GM21447 (cell line): ENCODE results near the gene SDHAF4.
"Not testable (repeated sequence)": the region's sequence is repeated elsewhere in the genome, so short reads cannot be mapped to it uniquely, and the experiment has no call there.

Experiments used
- ATAC-seq: cut with Tn5 transposase; IDR thresholded peaks from one replicate; pipeline ENCODE4 v1.9.1; 2021; ENCODE audit not compliant: unreplicated experiment

The SDHAF4 gene

DNA sequence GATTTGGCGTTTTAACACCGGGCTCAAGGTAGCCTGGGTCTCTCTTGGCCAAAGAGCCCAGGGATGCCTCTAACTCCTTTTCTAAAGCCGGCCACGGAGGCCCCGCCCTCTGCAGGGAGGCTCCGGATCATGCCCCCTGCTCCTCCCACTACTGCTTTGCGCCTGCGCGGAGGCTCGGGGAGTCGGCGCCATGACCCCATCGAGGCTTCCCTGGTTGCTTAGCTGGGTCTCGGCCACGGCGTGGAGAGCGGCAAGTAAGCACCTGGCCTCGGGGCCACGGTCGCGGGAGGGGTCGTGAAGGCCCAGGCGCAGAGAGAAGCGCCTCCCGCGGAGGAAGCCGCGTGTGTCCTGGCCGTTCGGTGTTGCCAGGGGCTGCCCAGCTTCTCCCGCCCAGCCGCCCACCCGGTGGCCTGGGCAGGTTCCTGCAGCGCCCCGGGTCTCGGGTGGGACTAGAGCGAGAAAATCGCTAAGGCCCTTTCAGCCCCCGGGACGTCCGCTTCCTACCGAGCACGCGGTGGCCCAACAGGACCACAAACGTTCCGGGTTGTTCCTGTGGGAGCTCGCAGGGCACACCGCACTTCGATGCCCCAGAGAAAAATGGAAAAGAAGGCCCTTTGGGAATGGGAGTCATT, at the start of gene SDHAF4:
Gene SDHAF4, plus strand, starts transcription at position 180 of the 632 bp plus-strand sequence. Its CDS starts 11 bp downstream, at position 191.
- peak; percentile 99 for ATAC-seq

DNA sequence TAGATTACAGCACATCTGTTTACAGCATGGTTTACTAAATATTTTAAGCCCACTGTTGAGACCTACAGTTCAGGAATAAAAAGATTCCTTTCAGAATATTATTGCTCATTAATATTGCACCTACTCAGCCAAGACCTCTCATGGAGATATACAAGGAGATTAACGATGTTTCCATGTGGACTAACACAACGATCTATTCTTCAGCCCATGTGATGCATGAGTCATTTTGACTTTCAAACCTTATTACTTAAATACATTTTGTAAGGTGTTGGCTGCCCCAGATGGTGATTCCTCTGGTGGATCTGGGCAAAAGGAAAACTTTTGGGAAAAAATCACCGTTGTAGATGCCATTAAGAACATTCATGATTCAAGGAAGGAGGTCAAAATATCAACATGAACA, 48.0 kb upstream of the SDHAF4 start:
- ATAC-seq, result no peak

GRCh38 chr6:70520575-70520974, 46.2 kb upstream of the SDHAF4 start:
- no peak for ATAC-seq

GRCh38 chr6:70524721-70525286, 41.9 kb upstream of the SDHAF4 start:
- ATAC-seq, result no peak

- ATAC-seq, result no peak
Observed at GRCh38 chr6:70527071-70527737, 39.5 kb upstream of the SDHAF4 start.

- ATAC-seq, result no peak
Observed at GRCh38 chr6:70530023-70530422, 36.7 kb upstream of the SDHAF4 start.

DNA sequence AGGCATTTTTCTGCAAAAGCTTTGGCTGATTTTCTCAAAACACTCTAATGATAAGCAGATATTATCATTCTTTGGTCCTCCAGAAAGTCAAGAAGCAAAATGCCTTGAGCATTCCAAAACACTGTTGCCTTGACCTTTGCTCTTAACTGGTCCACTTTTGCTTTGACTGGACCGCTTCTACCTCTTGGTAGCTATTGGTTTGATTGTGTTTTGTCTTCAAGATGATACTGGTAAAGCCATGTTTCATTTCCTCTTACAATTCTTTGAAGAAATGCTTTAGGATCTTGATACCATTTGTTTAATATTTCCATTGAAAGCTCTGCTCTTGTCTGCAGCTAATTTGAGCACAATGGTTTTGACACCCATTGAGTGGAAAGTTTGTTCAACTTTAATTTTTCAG, 35.6 kb upstream of the SDHAF4 start:
- no peak for ATAC-seq

- no peak for ATAC-seq
Observed at GRCh38 chr6:70537266-70537665, 29.5 kb upstream of the SDHAF4 start.

- peak; percentile 86 for ATAC-seq
Observed at GRCh38 chr6:70538376-70538775, 28.4 kb upstream of the SDHAF4 start.

- ATAC-seq, result no peak
Observed at GRCh38 chr6:70547313-70547712, 19.4 kb upstream of the SDHAF4 start.

DNA sequence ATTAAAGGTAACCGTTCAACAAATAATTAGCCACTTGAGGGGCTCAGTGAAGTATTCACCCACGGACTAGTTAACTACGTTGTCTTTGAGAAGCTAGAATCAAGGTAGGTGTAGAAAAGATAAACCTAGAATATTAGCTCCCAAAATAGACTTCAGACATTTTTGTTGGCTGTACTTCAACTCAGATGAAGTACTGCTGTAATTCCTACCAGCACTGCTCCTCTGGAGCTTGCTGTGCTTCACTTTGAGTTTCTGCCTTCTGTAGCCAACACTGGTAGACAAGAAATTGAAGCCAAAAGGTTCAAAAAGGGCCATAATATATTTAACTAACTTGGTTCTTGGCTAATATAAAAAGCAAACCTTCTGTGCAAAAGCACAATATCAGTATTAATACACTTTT, 18.8 kb upstream of the SDHAF4 start:
- no peak for ATAC-seq

- ATAC-seq, result no peak
Observed at GRCh38 chr6:70549327-70549726, 17.4 kb upstream of the SDHAF4 start.

DNA sequence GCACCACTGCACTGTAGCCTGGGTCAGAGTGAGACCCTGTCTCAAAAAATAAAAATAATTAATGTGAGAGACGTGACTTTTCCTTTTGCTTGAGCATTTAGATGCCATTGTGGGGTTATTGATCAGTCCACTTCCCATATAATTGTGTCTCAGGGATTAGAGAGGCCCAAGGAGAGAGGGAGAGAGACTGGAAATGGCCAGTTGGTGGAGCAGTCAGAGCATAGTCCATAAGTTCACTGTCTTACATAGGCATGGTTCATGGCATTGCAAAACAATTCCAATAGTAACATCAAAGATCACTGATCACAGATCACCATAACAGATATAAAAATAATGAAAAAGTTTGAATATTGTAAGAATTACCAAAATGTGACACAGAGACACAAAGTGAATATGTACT, 15.2 kb upstream of the SDHAF4 start:
- ATAC-seq, result no peak

DNA sequence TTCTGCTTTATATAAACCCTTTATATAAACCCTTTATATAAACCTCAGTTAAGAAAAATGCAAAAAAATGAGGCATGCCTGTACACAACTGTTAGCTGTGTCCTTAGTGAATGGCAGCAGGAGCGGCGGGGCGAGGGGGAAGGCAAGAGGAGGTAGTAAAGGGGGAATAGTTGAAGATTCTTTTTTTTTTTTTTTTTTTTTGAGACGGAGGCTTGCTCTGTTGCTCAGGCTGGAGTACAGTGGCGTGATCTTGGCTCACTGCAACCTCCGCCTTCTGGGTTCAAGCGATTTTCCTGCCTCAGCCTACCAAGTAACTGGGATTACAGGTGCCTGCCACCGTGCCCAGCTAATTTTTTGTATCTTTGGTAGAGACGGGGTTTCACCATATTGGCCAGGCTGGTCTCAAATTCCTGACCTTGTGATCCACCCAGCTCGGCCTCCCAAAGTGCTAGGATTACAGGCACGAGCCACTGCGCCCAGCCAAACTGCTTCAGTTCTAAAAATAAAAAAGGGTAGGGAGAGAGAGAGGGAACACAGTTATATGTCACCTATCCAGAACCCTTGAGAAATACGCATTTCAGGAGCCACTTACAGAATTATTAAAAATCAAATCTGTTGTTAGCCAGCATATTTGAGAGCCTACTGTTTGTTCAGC, 14.3 kb upstream of the SDHAF4 start:
- ATAC-seq, result not testable (repeated sequence)

GRCh38 chr6:70552974-70553373, 13.8 kb upstream of the SDHAF4 start:
- no peak for ATAC-seq

GRCh38 chr6:70557998-70558397, 8.7 kb upstream of the SDHAF4 start:
- no peak for ATAC-seq

DNA sequence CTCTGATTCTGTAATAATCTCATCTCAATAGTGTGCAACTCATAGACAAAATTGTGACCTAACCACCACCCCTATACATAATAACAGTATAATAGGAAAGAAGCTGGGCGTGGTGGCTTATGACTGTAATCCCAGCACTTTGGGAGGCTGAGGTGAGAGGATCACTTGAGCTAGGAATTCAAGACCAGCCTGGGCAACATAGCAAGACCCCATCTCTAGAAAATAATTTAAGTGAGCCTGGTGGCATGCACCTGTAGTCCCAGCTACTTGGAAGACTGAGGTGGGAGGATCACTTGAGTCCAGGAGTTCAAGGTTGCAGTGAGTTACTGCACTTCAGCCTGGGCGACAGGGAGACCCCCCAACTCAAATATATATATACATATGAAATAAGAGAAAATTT, 4.3 kb upstream of the SDHAF4 start:
- not testable (repeated sequence) for ATAC-seq

- no peak for ATAC-seq
Observed at GRCh38 chr6:70563530-70563929, 3.2 kb upstream of the SDHAF4 start.

DNA sequence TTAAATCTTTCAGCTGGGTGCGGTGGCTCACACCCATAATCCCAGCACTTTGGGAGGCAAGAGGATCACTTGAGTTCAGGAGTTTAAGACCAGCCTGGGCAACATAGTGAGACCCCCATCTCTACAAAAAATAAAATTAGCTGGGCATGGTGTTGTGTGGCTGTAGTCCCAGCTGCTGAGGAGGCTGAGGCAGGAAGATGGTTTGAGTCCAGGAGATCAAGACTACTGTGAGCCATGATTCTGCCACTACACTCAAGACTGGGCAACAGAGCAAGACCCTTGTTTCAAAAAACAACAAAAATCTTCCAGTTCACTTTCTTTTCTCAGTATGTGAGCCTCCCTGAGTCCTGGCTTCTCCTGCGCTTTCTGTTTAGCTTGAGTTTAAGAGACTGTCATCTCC, 7.9 kb downstream of the SDHAF4 start:
- no peak for ATAC-seq

- no peak for ATAC-seq
Observed at GRCh38 chr6:70575899-70576495, 9.3 kb downstream of the SDHAF4 start.

DNA sequence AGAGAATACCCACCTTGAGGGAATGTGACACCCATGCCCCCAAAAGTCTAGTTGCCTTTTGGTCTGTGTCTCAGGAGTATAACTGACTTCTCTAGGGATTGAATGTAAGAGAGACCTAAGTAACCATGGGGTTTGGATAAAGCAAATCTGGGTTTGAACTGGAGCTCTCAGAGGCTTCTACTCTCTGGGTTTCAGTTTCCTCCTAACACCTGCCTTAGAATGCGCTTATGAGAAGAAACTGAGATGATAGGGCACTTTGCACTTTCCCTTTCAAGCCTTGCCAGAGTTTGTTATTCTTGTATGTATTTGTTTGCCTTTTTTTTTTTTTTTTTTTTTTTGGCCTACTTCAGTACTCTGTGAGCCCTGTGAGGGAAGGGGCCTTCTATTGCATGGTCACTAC, 19.4 kb downstream of the SDHAF4 start:
- peak; percentile 96 for ATAC-seq

- ATAC-seq, result no peak
Observed at GRCh38 chr6:70590400-70590799, 23.7 kb downstream of the SDHAF4 start.
